MM.1S (cell line): ENCODE results near the gene CWC27.
"Not testable (repeated sequence)": the region's sequence is repeated elsewhere in the genome, so short reads cannot be mapped to it uniquely, and the experiment has no call there.

Source experiments
- DNase-seq: peaks from one replicate; pipeline ENCODE4 v3.0.0-alpha.2; 2015
- H2AFZ ChIP-seq: fragments of 300-600 bp; sonication (generic); 2 replicates; pipeline ENCODE4 v1.6.0; 2016; ENCODE audit warnings: antibody characterized with exemption, low read length
- H3F3A ChIP-seq: fragments of 300-600 bp; sonication (generic); 2 replicates; pipeline ENCODE4 v1.6.1; 2016; ENCODE audit warnings: mild to moderate bottlenecking, antibody characterized with exemption, low read length, moderate library complexity, mixed read lengths; ENCODE audit not compliant: insufficient read depth
- H3K27ac ChIP-seq: fragments of 300-600 bp; sonication (generic); 2 replicates; pipeline ENCODE4 v1.5.1; 2016; ENCODE audit warnings: mild to moderate bottlenecking, low read length
- H3K27me3 ChIP-seq: fragments of 300-600 bp; sonication (generic); replicated peaks from 2 replicates; pipeline ENCODE4 v1.6.0; 2016; ENCODE audit warnings: low read length; ENCODE audit not compliant: insufficient read depth
- H3K36me3 ChIP-seq: fragments of 300-600 bp; sonication (generic); replicated peaks from 2 replicates; pipeline ENCODE4 v1.6.1; 2016; ENCODE audit warnings: mild to moderate bottlenecking, low read length, mixed read lengths; ENCODE audit not compliant: insufficient read depth
- H3K4me1 ChIP-seq: fragments of 300-600 bp; sonication (generic); 2 replicates; pipeline ENCODE4 v1.6.1; 2016; ENCODE audit warnings: low read length, mixed read lengths
- H3K4me2 ChIP-seq: fragments of 300-600 bp; sonication (generic); 2 replicates; pipeline ENCODE4 v1.6.0; 2016; ENCODE audit warnings: low read depth, low read length
- H3K4me3 ChIP-seq: fragments of 300-600 bp; sonication (generic); 2 replicates; pipeline ENCODE4 v1.5.1; 2016; ENCODE audit warnings: low read length, mixed read lengths
- H3K79me2 ChIP-seq: fragments of 300-600 bp; sonication (generic); 2 replicates; pipeline ENCODE4 v1.6.1; 2016; ENCODE audit warnings: mixed run types, low read length, mixed read lengths
- H3K9ac ChIP-seq: fragments of 300-600 bp; sonication (generic); 2 replicates; pipeline ENCODE4 v1.6.1; 2016; ENCODE audit warnings: low read length, mixed read lengths
- H3K9me2 ChIP-seq: fragments of 300-600 bp; sonication (generic); replicated peaks from 2 replicates; pipeline ENCODE4 v1.6.1; 2016; ENCODE audit warnings: mild to moderate bottlenecking, low read length, mixed read lengths; ENCODE audit not compliant: insufficient read depth
- H3K9me3 ChIP-seq: fragments of 300-600 bp; sonication (generic); replicated peaks from 2 replicates; pipeline ENCODE4 v1.6.1; 2016; ENCODE audit warnings: mild to moderate bottlenecking, low read length, mixed read lengths; ENCODE audit not compliant: insufficient read depth
- H4K20me1 ChIP-seq: fragments of 300-600 bp; sonication (generic); 2 replicates; pipeline ENCODE4 v1.6.1; 2016; ENCODE audit warnings: mild to moderate bottlenecking, low read length, moderate library complexity, mixed read lengths; ENCODE audit not compliant: insufficient read depth
- EZH2 ChIP-seq: fragments of 300-600 bp; sonication (generic); optimal IDR thresholded peaks from 2 replicates; pipeline ENCODE3; 2017; ENCODE audit warnings: low read depth, mild to moderate bottlenecking, antibody characterized with exemption, low read length, mixed read lengths
- EZH2phosphoT487 ChIP-seq: fragments of 300-600 bp; sonication (generic); IDR thresholded peaks from 2 replicates; pipeline ENCODE4 v1.6.1; 2018; ENCODE audit warnings: antibody characterized with exemption, low read length
- TF ChIP-seq, protein P1 (sequence below): fragments of 300-600 bp; sonication (generic); IDR thresholded peaks from 2 replicates; pipeline ENCODE4 v1.5.1; 2016; ENCODE audit warnings: antibody characterized with exemption, low read length, mixed read lengths

CWC27 gene

DNA sequence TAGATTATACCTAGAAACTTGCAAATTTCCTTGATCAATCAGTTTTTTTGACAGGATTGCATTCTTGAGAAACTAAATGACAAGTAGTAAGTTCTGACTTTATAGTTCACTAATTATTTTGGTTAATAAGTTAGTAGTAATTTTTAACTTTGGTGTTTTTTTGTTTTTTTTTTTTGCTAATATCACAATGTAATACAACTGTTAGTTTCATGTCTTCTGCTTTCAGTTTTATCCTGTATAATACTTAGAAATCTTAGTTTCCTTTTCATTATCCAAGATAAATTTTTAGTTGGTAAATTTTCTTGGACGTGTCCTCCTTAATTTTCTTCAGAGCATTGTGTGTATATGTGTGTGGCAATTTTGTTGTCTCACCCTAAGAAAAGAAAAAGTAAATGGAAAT lies 57.8 kb downstream of the CWC27 start:
- TF ChIP-seq EZH2phosphoT487: no peak
- TF ChIP-seq, protein P1, sequence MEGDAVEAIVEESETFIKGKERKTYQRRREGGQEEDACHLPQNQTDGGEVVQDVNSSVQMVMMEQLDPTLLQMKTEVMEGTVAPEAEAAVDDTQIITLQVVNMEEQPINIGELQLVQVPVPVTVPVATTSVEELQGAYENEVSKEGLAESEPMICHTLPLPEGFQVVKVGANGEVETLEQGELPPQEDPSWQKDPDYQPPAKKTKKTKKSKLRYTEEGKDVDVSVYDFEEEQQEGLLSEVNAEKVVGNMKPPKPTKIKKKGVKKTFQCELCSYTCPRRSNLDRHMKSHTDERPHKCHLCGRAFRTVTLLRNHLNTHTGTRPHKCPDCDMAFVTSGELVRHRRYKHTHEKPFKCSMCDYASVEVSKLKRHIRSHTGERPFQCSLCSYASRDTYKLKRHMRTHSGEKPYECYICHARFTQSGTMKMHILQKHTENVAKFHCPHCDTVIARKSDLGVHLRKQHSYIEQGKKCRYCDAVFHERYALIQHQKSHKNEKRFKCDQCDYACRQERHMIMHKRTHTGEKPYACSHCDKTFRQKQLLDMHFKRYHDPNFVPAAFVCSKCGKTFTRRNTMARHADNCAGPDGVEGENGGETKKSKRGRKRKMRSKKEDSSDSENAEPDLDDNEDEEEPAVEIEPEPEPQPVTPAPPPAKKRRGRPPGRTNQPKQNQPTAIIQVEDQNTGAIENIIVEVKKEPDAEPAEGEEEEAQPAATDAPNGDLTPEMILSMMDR: no peak
- no peak for TF ChIP-seq EZH2
- Histone ChIP-seq H3K27me3 (no peaks in the 10 kb centered on the region), H3K79me2 (no peaks in the 10 kb centered on the region), H4K20me1 (no peaks in the 10 kb centered on the region), H3K9me3 (no peaks in the 10 kb centered on the region), H3K9ac (no peak overlapping the region), H3K4me2 (no peak overlapping the region; the same call in 1 of the 2 replicates), H3F3A (no peaks in the 10 kb centered on the region), H3K36me3 (no peaks in the 10 kb centered on the region), H3K4me3 (no peak overlapping the region), H3K9me2 (no peaks in the 10 kb centered on the region), H3K27ac (no peak overlapping the region), H2AFZ (no peak overlapping the region), H3K4me1 (peaks cover 13% of the 10 kb centered on the region)
- DNase-seq: no peak

- Histone ChIP-seq H3K27ac (no peak overlapping the region), H3K27me3 (no peaks in the 10 kb centered on the region), H2AFZ (no peak overlapping the region), H3K9me3 (no peaks in the 10 kb centered on the region), H3K9me2 (no peaks in the 10 kb centered on the region), H3K4me1 (0 out of 2 replicates have a peak, but pooled peaks cover 4% of the 10 kb centered on the region), H3K36me3 (no peaks in the 10 kb centered on the region), H3K4me3 (no peak overlapping the region), H3K4me2 (no peak overlapping the region), H4K20me1 (no peaks in the 10 kb centered on the region), H3K9ac (no peak overlapping the region), H3K79me2 (no peaks in the 10 kb centered on the region), H3F3A (no peaks in the 10 kb centered on the region)
- no peak for TF ChIP-seq EZH2phosphoT487
- no peak for TF ChIP-seq EZH2
- TF ChIP-seq, protein P1: no peak
- DNase-seq: no peak
Measured at GRCh38 chr5:64827703-64828102, 59.0 kb downstream of the CWC27 start.

DNA sequence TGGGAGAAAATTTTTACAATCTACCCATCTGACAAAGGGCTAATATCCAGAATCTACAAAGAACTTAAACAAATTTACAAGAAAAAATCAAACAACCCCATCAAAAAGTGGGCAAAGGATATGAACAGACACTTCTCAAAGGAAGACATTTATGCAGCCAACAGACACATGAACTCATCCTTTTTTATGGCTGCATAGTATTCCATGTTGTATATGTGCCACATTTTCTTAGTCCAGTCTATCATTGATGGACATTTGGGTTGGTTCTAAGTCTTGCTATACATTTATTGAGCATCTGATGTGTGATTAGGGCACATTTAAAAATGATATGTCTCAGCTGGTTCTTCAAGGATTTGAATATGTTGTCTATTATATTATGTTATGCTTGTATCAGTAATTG lies 61.9 kb downstream of the CWC27 start:
- H3K4me3 ChIP-seq, H3K9ac ChIP-seq, H3K79me2 ChIP-seq, H3K27ac ChIP-seq, H3K27me3 ChIP-seq, H4K20me1 ChIP-seq, H3K9me3 ChIP-seq, H3F3A ChIP-seq, H3K36me3 ChIP-seq, H3K4me1 ChIP-seq, H3K4me2 ChIP-seq, DNase-seq, H3K9me2 ChIP-seq, H2AFZ ChIP-seq: not testable (repeated sequence)

DNA sequence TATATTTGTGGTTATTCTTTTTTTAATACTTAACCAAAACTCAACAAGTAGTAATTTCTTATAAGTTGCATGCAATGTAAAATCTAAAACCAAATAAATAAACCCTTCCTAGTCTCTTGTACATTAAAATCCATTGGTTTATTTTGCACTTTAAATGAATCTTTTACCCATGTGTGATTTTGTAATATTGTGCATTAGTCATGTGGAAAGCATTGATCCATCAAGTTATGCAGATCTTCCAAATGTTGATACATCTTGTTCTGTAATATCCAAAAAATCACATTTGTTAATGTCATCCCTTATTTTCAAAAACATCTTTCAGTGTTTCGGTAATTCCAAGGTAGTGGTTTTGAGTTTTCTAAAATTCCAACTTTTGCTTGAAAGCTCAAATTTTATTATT lies 63.3 kb downstream of the CWC27 start:
- Histone ChIP-seq H3K27ac (no peak overlapping the region), H3K4me3 (no peak overlapping the region), H3K9ac (no peak overlapping the region), H3K79me2 (no peaks in the 10 kb centered on the region), H3K27me3 (no peaks in the 10 kb centered on the region), H4K20me1 (no peaks in the 10 kb centered on the region), H2AFZ (no peak overlapping the region), H3K9me2 (no peaks in the 10 kb centered on the region), H3F3A (no peaks in the 10 kb centered on the region), H3K4me2 (no peak overlapping the region), H3K36me3 (no peaks in the 10 kb centered on the region), H3K4me1 (no peaks in the 10 kb centered on the region), H3K9me3 (no peaks in the 10 kb centered on the region)
- no peak for DNase-seq
- TF ChIP-seq EZH2 (no peak), EZH2phosphoT487 (no peak)
- TF ChIP-seq, protein P1: no peak
